GM18517 (cell line): Measurements from ENCODE around the gene WDR73.

Experiments used
- ATAC-seq: cut with Tn5 transposase; IDR thresholded peaks from one replicate; pipeline ENCODE4 v1.9.1; 2021; ENCODE audit warnings: mild to moderate bottlenecking, moderate library complexity; ENCODE audit not compliant: unreplicated experiment

The WDR73 gene

DNA sequence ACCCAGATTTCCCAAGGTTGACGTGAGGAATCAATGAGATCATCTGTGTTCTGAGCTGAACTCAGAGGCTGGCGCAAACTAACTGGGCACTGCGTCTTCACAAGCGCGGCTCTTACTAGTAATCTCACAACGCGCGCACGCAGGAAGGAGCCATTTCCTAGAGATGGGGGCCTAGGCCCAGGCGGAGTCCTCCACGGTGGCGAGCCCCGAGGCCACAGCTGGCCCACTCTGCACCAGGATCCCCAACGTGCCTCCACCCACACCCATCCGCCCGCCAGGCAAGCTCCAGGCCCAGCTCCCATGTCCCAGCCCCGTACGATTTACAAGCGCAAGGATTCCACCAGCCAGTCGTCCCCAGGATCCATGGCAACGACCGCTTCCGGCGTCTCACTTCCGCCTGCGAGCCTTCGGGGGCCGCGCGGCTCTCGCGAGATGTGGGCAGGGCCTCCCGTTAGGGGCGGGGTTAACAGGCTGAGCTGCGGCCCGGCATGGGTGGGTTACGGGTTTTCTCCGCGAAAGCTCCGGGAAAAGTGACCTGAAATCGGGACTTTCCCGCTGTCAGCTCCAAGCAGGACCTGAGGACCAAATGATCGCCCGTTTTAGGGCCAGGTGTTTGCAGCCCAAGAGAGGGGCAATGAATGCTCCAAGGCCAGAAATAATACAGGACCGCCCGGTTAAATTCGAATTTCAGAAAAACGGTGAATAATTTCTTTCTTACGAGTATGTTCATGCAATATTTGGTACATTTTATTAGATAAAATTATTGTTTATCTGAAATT, at the start of gene WDR73:
Gene WDR73, minus strand, starts transcription at position 374 of the 779 bp plus-strand sequence. Its CDS starts 9 bp downstream, at position 365.
- peak; percentile 67 for ATAC-seq

DNA sequence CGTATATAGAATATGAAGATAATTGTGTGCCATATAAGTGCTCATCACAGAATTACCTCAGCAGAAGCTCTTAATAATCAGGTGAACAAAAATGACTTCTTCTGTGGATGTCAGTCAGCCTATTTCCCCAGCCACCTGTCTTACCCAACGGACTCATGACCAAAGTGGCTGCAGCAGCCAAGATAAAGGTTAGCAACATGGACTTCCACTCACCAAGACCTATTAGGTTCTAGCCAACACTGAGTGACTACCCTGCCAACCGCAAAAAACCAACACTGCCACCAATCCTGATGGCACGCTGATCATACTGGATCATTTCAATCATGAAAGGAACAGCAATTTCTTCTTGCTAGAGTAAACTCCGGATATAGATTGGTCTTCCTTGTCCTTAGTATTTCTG, 49.7 kb upstream of the WDR73 start:
- ATAC-seq: no peak

- ATAC-seq: no peak
Measured at GRCh38 chr15:84702961-84703482, 48.9 kb upstream of the WDR73 start.

DNA sequence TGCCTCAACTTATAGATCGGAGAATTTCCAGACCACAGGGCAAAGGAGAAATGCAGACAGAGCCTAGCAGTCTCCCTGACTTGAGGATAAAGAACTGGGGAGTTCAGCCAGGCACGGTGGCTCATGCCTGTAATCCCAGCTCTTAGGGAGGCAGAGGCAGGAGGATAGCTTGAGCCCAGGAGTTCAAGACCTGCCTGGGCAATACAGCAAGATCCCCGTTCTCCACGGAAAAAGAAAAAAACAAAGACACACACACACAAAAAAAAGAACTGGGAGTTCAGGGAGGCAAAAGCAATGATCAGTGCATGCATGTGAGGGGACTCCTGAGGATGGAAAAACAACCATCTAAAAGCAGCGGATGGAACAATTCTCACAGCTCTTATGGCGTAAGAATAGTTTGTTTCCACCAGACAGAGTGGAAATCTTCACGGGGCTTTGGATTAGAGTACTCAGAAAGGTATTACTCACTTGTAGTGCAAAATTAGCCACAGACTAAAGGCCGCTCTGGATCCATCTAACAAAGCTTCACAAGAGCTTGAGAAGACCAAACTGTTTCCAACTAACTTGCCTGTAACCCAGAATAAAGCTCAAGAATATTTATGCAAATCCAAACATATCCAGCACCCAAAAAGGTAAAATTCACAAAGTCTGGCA, 45.6 kb upstream of the WDR73 start:
- no peak for ATAC-seq

GRCh38 chr15:84697236-84697990, 43.3 kb upstream of the WDR73 start:
- no peak for ATAC-seq

DNA sequence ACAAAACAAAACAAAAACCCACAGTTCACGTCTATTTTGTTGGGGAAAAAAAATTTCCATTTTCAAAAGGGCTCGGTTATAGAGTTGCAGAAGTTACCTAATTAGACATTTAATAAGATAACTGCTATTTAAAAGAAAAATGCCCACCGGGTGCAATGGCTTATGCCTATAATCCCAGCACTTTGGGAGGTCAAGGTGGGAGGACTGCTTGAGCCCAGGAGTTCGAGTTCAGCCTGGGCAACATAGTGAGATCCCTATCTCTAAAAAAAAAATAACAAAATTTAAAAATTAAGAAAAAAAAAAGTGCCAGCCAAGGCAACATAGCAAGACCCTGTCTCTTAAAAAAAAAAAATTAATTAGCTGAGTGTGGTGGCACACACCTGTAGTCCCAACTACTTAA, 42.7 kb upstream of the WDR73 start:
- ATAC-seq: no peak

DNA sequence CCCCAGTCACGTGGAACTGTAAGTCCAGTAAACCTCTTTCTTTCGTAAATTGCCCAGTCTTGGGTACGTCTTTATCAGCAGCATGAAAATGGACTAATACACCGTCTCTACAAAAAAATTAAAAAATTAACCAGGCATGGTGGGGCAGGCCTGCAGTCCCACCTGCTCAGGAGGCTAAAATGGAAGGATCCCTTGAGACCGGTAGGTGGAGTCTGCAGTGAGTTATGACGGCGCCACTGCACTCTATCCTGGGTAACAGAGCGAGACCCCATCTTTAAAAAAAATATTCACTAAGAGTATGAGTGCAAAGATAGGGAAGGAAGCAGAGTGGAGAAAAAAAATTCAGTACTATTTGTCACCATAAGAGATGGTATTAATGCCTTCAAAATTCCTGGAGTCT, 36.3 kb upstream of the WDR73 start:
- ATAC-seq: no peak

GRCh38 chr15:84689858-84690257, 35.8 kb upstream of the WDR73 start:
- no peak for ATAC-seq

- ATAC-seq: peak; percentile 59
Measured at GRCh38 chr15:84686446-84686845, 32.4 kb upstream of the WDR73 start.

DNA sequence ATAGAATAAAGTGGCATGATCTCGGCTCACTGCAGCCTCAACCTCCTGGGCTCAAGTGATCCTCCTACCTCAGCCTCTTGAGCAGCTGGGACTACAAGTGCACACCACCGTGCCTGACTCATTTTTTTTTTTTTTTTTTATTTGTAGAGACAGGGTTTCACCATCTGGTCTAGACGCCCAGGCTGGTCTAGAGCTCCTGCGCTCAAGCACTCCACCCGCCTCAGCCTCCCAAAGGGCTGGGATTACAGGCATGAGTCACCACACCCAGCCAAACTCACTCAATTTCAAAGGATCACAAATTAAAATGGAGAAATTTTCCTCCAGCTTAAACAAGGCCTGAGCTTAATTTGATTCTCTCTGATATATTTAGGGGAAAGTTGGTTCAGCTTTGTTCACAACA, 31.2 kb upstream of the WDR73 start:
- ATAC-seq: no peak

GRCh38 chr15:84684092-84684491, 30.0 kb upstream of the WDR73 start:
- no peak for ATAC-seq

GRCh38 chr15:84681831-84682230, 27.7 kb upstream of the WDR73 start:
- ATAC-seq: no peak

- ATAC-seq: no peak
Measured at GRCh38 chr15:84671211-84671610, 17.1 kb upstream of the WDR73 start.

GRCh38 chr15:84669726-84670125, 15.6 kb upstream of the WDR73 start:
- ATAC-seq: no peak

DNA sequence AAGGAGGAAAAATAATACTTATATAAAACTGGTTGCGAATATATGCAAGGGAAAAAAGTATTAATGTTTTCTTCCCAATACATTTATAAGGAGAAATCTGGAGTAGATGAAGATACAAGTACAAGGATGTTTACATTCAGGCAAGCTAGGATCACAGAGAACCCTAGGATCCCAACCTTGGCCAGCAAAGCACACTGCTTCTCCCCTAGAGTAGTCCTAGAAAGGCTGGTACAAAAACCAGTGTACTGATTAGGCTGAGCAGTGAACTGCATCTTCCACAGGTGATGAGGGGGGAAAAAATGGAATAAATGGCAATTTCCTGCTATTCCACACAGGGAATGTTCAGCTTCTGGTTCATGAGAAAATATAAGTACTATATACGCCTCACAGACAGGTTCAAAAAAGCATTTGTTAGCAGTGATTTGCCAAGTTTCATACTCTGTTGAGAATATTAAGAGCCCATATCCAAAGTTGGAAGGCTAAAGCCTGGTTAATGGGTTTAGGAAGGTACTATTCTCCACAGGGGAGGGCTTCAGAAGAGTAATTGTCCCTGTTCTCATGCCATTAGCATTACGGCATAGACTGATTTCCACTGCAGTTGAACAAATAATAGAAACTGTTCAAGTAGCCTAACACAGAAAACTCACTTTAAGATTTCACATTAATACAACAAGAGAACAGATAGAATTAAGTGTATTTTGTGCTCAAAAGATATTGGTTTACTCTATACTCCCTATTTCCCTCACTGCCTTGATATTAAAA, 14.3 kb upstream of the WDR73 start:
- no peak for ATAC-seq

GRCh38 chr15:84666373-84666772, 12.3 kb upstream of the WDR73 start:
- no peak for ATAC-seq

DNA sequence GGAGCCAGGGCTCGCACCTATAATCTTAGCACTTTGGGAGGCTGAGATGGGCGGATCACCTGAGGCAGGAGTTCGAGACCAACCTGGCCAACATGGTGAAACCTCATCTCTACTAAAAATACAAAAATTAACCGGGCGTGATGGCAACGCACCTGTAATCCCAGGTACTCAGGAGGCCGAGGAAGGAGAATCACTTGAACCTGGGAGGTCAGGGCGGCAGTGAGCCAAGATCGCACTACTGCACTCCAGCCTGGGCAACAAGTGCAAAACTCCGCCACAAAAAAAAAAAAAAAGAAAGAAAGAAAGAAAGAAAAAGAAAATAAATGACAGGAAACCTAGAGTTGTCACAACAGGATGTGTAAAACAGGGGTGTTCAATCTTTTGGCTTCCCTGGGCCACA, 6.9 kb upstream of the WDR73 start:
- no peak for ATAC-seq

DNA sequence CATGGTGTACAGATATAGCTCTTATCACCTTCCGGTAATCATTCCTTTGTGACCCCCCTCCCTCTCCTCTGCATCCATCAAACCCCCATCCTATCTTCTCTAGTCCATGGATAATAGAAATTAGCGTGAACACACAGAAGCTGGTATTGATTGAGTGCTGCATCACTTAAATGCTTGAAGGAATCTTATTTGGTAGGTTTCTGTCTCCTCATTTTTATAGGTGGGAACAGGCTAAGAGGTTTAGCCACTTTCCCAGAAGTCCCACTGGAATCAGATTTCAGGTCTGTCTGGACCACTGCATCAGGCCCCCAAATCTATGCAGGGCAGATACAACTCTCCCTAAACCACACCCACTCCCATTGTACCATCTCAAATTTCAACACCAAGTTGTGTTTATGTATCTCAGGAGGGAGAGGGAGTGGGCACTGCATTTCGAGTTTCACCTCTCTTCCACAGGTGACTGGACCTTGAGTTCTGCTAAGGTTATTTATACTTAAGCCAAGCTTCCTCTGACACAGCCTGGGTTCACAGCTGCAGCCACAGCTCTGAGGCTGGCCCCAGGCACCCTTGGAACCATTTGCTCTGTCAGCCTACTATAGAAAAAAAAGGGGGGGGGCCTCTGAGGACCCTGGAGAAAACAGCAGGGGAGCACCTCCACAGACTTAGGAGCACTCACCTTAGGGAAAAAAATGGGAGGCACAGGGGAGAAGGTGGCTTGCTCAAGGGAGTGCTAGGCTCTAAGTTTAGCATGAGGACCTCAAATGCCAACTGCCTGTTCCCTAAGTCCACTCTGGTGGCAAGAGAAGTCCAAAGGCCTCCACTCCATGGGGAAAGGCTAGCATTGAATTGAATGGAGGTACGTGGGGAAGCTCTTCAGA, 6.1 kb upstream of the WDR73 start:
- ATAC-seq: no peak

- ATAC-seq: no peak
Measured at GRCh38 chr15:84658788-84659411, 4.8 kb upstream of the WDR73 start.
